CMK (cell line): Measurements from ENCODE around the gene RAD51B.
"Not testable (repeated sequence)": the region's sequence is repeated elsewhere in the genome, so short reads cannot be mapped to it uniquely, and the experiment has no call there.

Experiments used
- DNase-seq: peaks from one replicate; pipeline ENCODE4 v3.0.0-alpha.2; 2010; ENCODE audit warnings: low read depth

Gene RAD51B

GRCh38 chr14:68113343-68113930 is 293.9 kb downstream of the RAD51B start:
- DNase-seq, result no peak

- not testable (repeated sequence) for DNase-seq
Observed at GRCh38 chr14:68115952-68116351, 296.4 kb downstream of the RAD51B start.

GRCh38 chr14:68122651-68123050 is 303.1 kb downstream of the RAD51B start:
- no peak for DNase-seq

- DNase-seq, result no peak
Observed at GRCh38 chr14:68124050-68124449, 304.5 kb downstream of the RAD51B start.

- DNase-seq, result no peak
Observed at GRCh38 chr14:68124979-68125731, 305.6 kb downstream of the RAD51B start.

- no peak for DNase-seq
Observed at GRCh38 chr14:68127166-68127565, 307.6 kb downstream of the RAD51B start.

GRCh38 chr14:68131907-68132306 is 312.3 kb downstream of the RAD51B start:
- no peak for DNase-seq

- no peak for DNase-seq
Observed at GRCh38 chr14:68132563-68133121, 313.1 kb downstream of the RAD51B start.

GRCh38 chr14:68133856-68134255 is 314.3 kb downstream of the RAD51B start:
- no peak for DNase-seq

GRCh38 chr14:68135028-68135427 is 315.4 kb downstream of the RAD51B start:
- DNase-seq, result no peak

GRCh38 chr14:68135566-68135965 is 316.0 kb downstream of the RAD51B start:
- DNase-seq, result no peak

GRCh38 chr14:68137704-68138619 is 318.4 kb downstream of the RAD51B start:
- no peak for DNase-seq

- DNase-seq, result no peak
Observed at GRCh38 chr14:68139431-68140075, 320.0 kb downstream of the RAD51B start.

GRCh38 chr14:68140076-68140741 is 320.6 kb downstream of the RAD51B start:
- no peak for DNase-seq

GRCh38 chr14:68140806-68141205 is 321.2 kb downstream of the RAD51B start:
- no peak for DNase-seq

- no peak for DNase-seq
Observed at GRCh38 chr14:68141281-68142088, 321.9 kb downstream of the RAD51B start.

GRCh38 chr14:68143341-68143841 is 323.8 kb downstream of the RAD51B start:
- DNase-seq, result no peak

GRCh38 chr14:68144051-68144681 is 324.6 kb downstream of the RAD51B start:
- no peak for DNase-seq

GRCh38 chr14:68145036-68145435 is 325.5 kb downstream of the RAD51B start:
- no peak for DNase-seq

- no peak for DNase-seq
Observed at GRCh38 chr14:68145539-68145938, 326.0 kb downstream of the RAD51B start.
